H1 (cell line): ENCODE results near the gene HACD3. TPM values are rescaled to one million over a fixed set of nuclear protein-coding genes. Genes with fewer than 3 reads are reported as not detected.

Experiments
- CTCF ChIA-PET: fragments of 300-600 bp; sonication (Branson Sonifier 250); formaldehyde crosslinking; loops from one replicate; lab custom pipeline; 2021; ENCODE audit not compliant: partially characterized antibody; lab: Charles Lee
- POLR2A ChIA-PET: fragments of 300-600 bp; sonication (Branson Sonifier 250); formaldehyde crosslinking; loops from one replicate; lab custom pipeline; 2021; ENCODE audit warnings: inconsistent platforms; ENCODE audit not compliant: partially characterized antibody; lab: Charles Lee
- DNase-seq, 2 experiments: peaks; one replicate each; pipeline versions ENCODE4 v3.0.0 to v3.0.0-alpha.2; 2010 to 2022; ENCODE audit warnings: low spot score in 2 of 2, low read depth in 1 of 2, mixed read lengths in 1 of 2
- FAIRE-seq: peaks from 2 replicates; lab custom pipeline; 2011; peaks lifted over from hg19 to GRCh38; lab: Jason Lieb, UNC
- H2AFZ ChIP-seq: 2 replicates; pipeline ENCODE4 v1.8.1; 2012; ENCODE audit warnings: low read length, inconsistent platforms
- H2AK5ac ChIP-seq: 2 replicates; pipeline ENCODE4 v1.6.1; 2013; ENCODE audit warnings: low read depth, low read length
- H2BK120ac ChIP-seq: replicated peaks from 2 replicates; pipeline ENCODE3; 2013; ENCODE audit warnings: low read depth, low read length, inconsistent platforms
- H2BK12ac ChIP-seq: 2 replicates; pipeline ENCODE4 v1.6.1; 2013; ENCODE audit warnings: low read depth, low read length
- H2BK15ac ChIP-seq: 2 replicates; pipeline ENCODE4 v1.6.1; 2013; ENCODE audit warnings: low read length
- H2BK20ac ChIP-seq: 2 replicates; pipeline ENCODE4 v1.6.1; 2013; ENCODE audit warnings: low read length
- H2BK5ac ChIP-seq: 2 replicates; pipeline ENCODE4 v1.6.1; 2013; ENCODE audit warnings: low read depth, low read length
- H3K14ac ChIP-seq: 2 replicates; pipeline ENCODE4 v1.6.1; 2013; ENCODE audit warnings: inconsistent platforms; ENCODE audit not compliant: insufficient read length
- H3K18ac ChIP-seq: 2 replicates; pipeline ENCODE4 v1.6.1; 2013; ENCODE audit warnings: low read length; ENCODE audit errors: extremely low read depth
- H3K23ac ChIP-seq: 2 replicates; pipeline ENCODE4 v1.6.1; 2013; ENCODE audit warnings: inconsistent platforms; ENCODE audit not compliant: insufficient read length
- H3K23me2 ChIP-seq: 2 replicates; pipeline ENCODE4 v1.6.1; 2013; ENCODE audit warnings: low read depth, low read length
- H3K27ac ChIP-seq: 2 replicates; pipeline ENCODE4 v1.6.1; 2011; ENCODE audit warnings: low read depth, low read length, inconsistent platforms
- H3K27me3 ChIP-seq, 4 experiments: replicated peaks in 1 of 4; 1 replicate in 1 of 4; 2 replicates in 3 of 4; pipeline versions ENCODE4 v1.6.1 to v1.8.1; 2011 to 2013; ENCODE audit warnings: low read length in 3 of 4, mild to moderate bottlenecking in 3 of 4, inconsistent platforms in 2 of 4, mixed read lengths in 2 of 4, moderate library complexity in 1 of 4; ENCODE audit not compliant: control insufficient read depth in 3 of 4, insufficient read depth in 3 of 4; ENCODE audit errors: extremely low read depth in 1 of 4
- H3K36me3 ChIP-seq, 4 experiments: 2 replicates each; pipeline versions ENCODE4 v1.6.1 to v1.8.1; 2011 to 2013; ENCODE audit warnings: mild to moderate bottlenecking in 4 of 4, low read length in 3 of 4, moderate library complexity in 2 of 4, control low read depth in 1 of 4, inconsistent platforms in 1 of 4; ENCODE audit not compliant: insufficient read depth in 4 of 4, control insufficient read depth in 2 of 4
- H3K4ac ChIP-seq: replicated peaks from 2 replicates; pipeline ENCODE3; 2013; ENCODE audit warnings: low read length, low read depth, mixed read lengths, inconsistent platforms; ENCODE audit not compliant: insufficient read length
- H3K4me1 ChIP-seq, 4 experiments: replicated peaks in 1 of 4; 1 replicate in 1 of 4; 2 replicates in 3 of 4; pipeline versions ENCODE4 v1.6.1 to v1.8.1; 2011 to 2013; ENCODE audit warnings: low read length in 3 of 4, inconsistent platforms in 2 of 4, mixed read lengths in 1 of 4; ENCODE audit not compliant: insufficient read depth in 4 of 4, control insufficient read depth in 3 of 4
- H3K4me2 ChIP-seq, 2 experiments: 2 replicates each; pipeline versions ENCODE4 v1.6.1 to v1.8.1; 2011 to 2013; ENCODE audit warnings: low read depth in 2 of 2, low read length in 2 of 2, control low read depth in 1 of 2, inconsistent platforms in 1 of 2, mild to moderate bottlenecking in 1 of 2; ENCODE audit not compliant: insufficient read depth in 1 of 2
- H3K4me3 ChIP-seq, 4 experiments: fragments of 200-600, 300-600 bp in 1 of 4; sonication (generic), shearing (Covaris generic), sonication (Bioruptor Twin) in 1 of 4; 2 replicates each; pipeline versions ENCODE4 v1.5.1 to v1.8.1; 2011 to 2016; ENCODE audit warnings: low read length in 4 of 4, low read depth in 3 of 4, control low read depth in 2 of 4, inconsistent platforms in 2 of 4, mild to moderate bottlenecking in 2 of 4, mixed read lengths in 1 of 4, moderate library complexity in 1 of 4; ENCODE audit not compliant: insufficient read depth in 2 of 4; ENCODE audit errors: extremely low read depth in 1 of 4
- H3K56ac ChIP-seq: replicated peaks from 2 replicates; pipeline ENCODE3; 2013; ENCODE audit warnings: low read depth, mild to moderate bottlenecking, mixed read lengths, low read length, inconsistent platforms; ENCODE audit not compliant: insufficient read length
- H3K79me1 ChIP-seq: 2 replicates; pipeline ENCODE4 v1.6.1; 2013; ENCODE audit warnings: low read depth, low read length, control low read depth
- H3K79me2 ChIP-seq, 2 experiments: 2 replicates each; pipeline versions ENCODE4 v1.6.1 to v1.8.1; 2012 to 2013; ENCODE audit warnings: low read length in 2 of 2, mild to moderate bottlenecking in 2 of 2, inconsistent platforms in 1 of 2; ENCODE audit not compliant: insufficient read depth in 2 of 2, control insufficient read depth in 1 of 2
- H3K9ac ChIP-seq, 4 experiments: replicated peaks in 1 of 4; 1 replicate in 1 of 4; 2 replicates in 3 of 4; pipeline versions ENCODE4 v1.6.1 to v1.8.1; 2011 to 2013; ENCODE audit warnings: low read depth in 3 of 4, low read length in 3 of 4, control low read depth in 2 of 4, mild to moderate bottlenecking in 2 of 4, moderate library complexity in 2 of 4, inconsistent platforms in 1 of 4; ENCODE audit errors: extremely low read depth in 1 of 4
- H3K9me3 ChIP-seq, 2 experiments: 2 replicates each; pipeline versions ENCODE4 v1.6.1 to v1.8.1; 2012 to 2013; ENCODE audit warnings: mild to moderate bottlenecking in 2 of 2, moderate library complexity in 2 of 2, control low read depth in 1 of 2, inconsistent platforms in 1 of 2, low read depth in 1 of 2, low read length in 1 of 2, mixed read lengths in 1 of 2; ENCODE audit not compliant: insufficient read depth in 2 of 2
- H4K20me1 ChIP-seq, 2 experiments: replicated peaks in 1 of 2; 2 replicates each; pipeline versions ENCODE3 to v1.8.1; 2011 to 2013; ENCODE audit warnings: inconsistent platforms in 2 of 2, low read length in 2 of 2, mild to moderate bottlenecking in 1 of 2; ENCODE audit not compliant: insufficient read depth in 2 of 2, control insufficient read depth in 1 of 2
- H4K5ac ChIP-seq: 2 replicates; pipeline ENCODE4 v1.6.1; 2013; ENCODE audit warnings: low read length, low read depth, mixed read lengths, inconsistent platforms; ENCODE audit not compliant: insufficient read length
- H4K8ac ChIP-seq: 2 replicates; pipeline ENCODE4 v1.8.0; 2013; ENCODE audit warnings: mild to moderate bottlenecking, moderate library complexity, low read length, inconsistent platforms; ENCODE audit not compliant: insufficient read depth; ENCODE audit errors: extremely low read depth
- H4K91ac ChIP-seq: replicated peaks from 2 replicates; pipeline ENCODE3; 2013; ENCODE audit warnings: low read length, mixed read lengths, inconsistent platforms; ENCODE audit not compliant: insufficient read length
- MAFK ChIP-seq: IDR thresholded peaks from 2 replicates; pipeline ENCODE4 v1.6.1; 2012; ENCODE audit warnings: low read depth, mild to moderate bottlenecking, improper control_type of control experiment, low read length
- POLR2A ChIP-seq, 2 experiments: IDR thresholded peaks; 1 replicate in 1 of 2; 2 replicates in 1 of 2; pipeline ENCODE4 v1.6.1; 2011; ENCODE audit warnings: low read depth in 2 of 2, low read length in 2 of 2, mild to moderate bottlenecking in 2 of 2; ENCODE audit errors: control extremely low read depth in 1 of 2
- POLR2AphosphoS5 ChIP-seq: IDR thresholded peaks from 2 replicates; pipeline ENCODE4 v1.6.1; 2011; ENCODE audit warnings: low read depth, low read length
- TEAD4 ChIP-seq: IDR thresholded peaks from 2 replicates; pipeline ENCODE4 v1.6.1; 2012; ENCODE audit warnings: low read depth, low read length, inconsistent platforms, mixed read lengths
- WGBS, 2 experiments: shearing (Covaris generic) in 1 of 2; methylation state at CpG; one replicate each; pipeline versions ENCODE4 v1.1.6 to v1.1.7; 2013 to 2015; ENCODE audit warnings: low lambda C conversion rate in 2 of 2, mixed read lengths in 2 of 2, inconsistent platforms in 1 of 2, low coverage in 1 of 2, missing lambda C conversion rate in 1 of 2; ENCODE audit not compliant: insufficient replicate concordance in 2 of 2, insufficient coverage in 1 of 2, insufficient read length in 1 of 2; ENCODE audit errors: extremely low coverage in 1 of 2, missing lambda C conversion rate in 1 of 2; 5-methylcytosine and 5-hydroxymethylcytosine counted together
- polyA plus RNA-seq, 7 experiments: library from polyadenylated mRNA; depleted of rRNA in 3 of 7; stranded (reverse) in 5 of 7; unstranded in 2 of 7; fragments of >200 nt in 5 of 7; fragments of 200-250 nt in 2 of 7; gene quantifications; 1 replicate in 5 of 7; 2 replicates in 1 of 7; 4 replicates in 1 of 7; pipeline versions ENCODE4 v1.2.1 to v1.2.3, GENCODE V29; 2011 to 2013; ENCODE audit warnings: missing spikeins in 2 of 7, mixed read lengths in 2 of 7
- total RNA-seq: library from RNA; stranded (reverse); fragmentation: NEBNext Ultra II Directional; extraction: Animal tissue kit (Norgen Biotek cat#: 25700); gene quantifications from 2 replicates; pipeline ENCODE4 v1.2.1, GENCODE V29; 2021

Gene HACD3
- total and polyA plus RNA-seq, 2 of the 8 experiments (the other 6 are each of a cell fraction or from before 2014, with no cell fraction given), result 78.8 to 120 TPM

DNA sequence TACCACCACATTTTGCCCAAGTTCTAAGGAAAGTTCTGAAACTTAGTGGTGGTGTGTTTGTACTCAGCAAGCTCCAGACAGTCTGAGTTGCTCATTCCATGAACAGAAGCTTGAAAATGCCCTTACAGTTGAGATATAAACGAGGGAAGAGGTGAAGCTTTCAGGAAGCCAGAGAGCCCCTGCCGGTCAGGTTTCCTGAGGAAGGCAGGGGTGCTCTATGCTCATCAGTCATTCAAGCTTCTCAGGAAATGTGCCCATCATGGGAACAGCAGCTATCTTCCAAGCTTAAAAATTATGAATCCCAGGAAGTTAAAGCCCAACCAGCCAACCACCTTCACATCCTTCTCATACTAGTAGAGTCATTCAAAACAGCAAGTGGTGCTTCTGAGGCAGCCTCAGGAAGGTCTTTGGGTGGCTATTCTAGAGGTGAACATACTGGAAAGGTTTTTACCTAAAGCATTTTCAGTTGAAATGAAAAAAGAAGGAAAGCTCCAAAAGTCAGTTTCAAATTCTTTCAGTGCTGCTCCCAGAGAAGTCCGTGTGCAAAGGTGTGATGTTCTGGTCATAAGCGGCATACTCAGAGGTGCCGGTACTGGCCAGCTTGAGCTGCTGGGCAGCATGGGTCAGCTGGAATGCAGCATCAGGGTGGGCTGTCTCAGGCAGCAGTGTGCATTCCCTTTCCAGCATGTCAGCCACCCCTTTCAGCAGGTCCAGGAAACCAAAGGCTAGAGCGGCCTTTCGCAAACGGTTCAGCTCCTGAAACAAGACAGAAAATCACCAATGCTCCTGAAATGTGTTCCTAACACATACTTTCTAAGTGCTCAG is 48.9 kb downstream of the HACD3 start:
- H3K79me2 ChIP-seq, result no peaks in the 10 kb centered on the region
- DNase-seq (no peak), FAIRE-seq (no peak)
- H2AK5ac ChIP-seq, result no peak overlapping the region
- H3K4me2 ChIP-seq, result no peak overlapping the region
- H3K27me3 ChIP-seq, result no peaks in the 10 kb centered on the region
- no peak overlapping the region for H4K91ac ChIP-seq
- H3K27ac ChIP-seq, result no peak overlapping the region
- no peak overlapping the region for H3K4me3 ChIP-seq
- H3K4me1 ChIP-seq, result no peaks in the 10 kb centered on the region
- no peaks in the 10 kb centered on the region for H3K79me1 ChIP-seq
- no peak overlapping the region for H3K4ac ChIP-seq
- no peak overlapping the region for H2BK120ac ChIP-seq
- H2BK5ac ChIP-seq, result no peak overlapping the region
- CTCF ChIA-PET, result interaction anchor here (0.6 to 2.9 kb wide), 9 partner anchors 10 to 290 kb away, joined by 3 to 13 read pairs (median 5); partner anchors contain the start of genes INTS14 and RAB11A
- no peak overlapping the region for H3K14ac ChIP-seq
- no peak overlapping the region for H4K5ac ChIP-seq
- H4K20me1 ChIP-seq, result peaks cover 0 to 6% of the 10 kb centered on the region in 2 experiments
- no peaks in the 10 kb centered on the region for H3K23me2 ChIP-seq
- TF ChIP-seq POLR2A (IDR thresholded peaks at IDR 0.05; ENCODE audit: control extremely low read depth in 1 of 2, low read depth in 2 of 2, low read length in 2 of 2) (peak in 1 of 2 experiments; percentile 54; a peak in 2 of 3 replicates), POLR2AphosphoS5 (peak; percentile 66), TEAD4 (0 out of 2 replicates have a peak, but pooled peaks have one; percentile 22), MAFK (no peak)
- H3K56ac ChIP-seq, result no peak overlapping the region
- no peak overlapping the region for H3K23ac ChIP-seq
- no peak overlapping the region for H4K8ac ChIP-seq
- no peak overlapping the region for H2BK15ac ChIP-seq
- 89% methylated on average over 8 of the region's 8 CpGs; no CpG with 5 or more reads in 1 of the 2 experiments for WGBS, 2 experiments
- POLR2A ChIA-PET, result interaction anchor here (0.7 to 2.5 kb wide), 10 partner anchors 10 to 858 kb away, joined by 3 to 9 read pairs (median 4); partner anchors contain the start of genes HACD3, INTS14 and RAB11A
- H2AFZ ChIP-seq, result no peak overlapping the region
- no peak overlapping the region for H3K18ac ChIP-seq
- H2BK12ac ChIP-seq, result no peak overlapping the region
- H3K36me3 ChIP-seq, result peaks cover 4 to 50% (median 36%) of the 10 kb centered on the region in 4 experiments; a peak in 7 of 8 replicates
- no peak overlapping the region for H3K9ac ChIP-seq
- no peaks in the 10 kb centered on the region for H3K9me3 ChIP-seq
- H2BK20ac ChIP-seq, result no peak overlapping the region
